GM18909 (cell line): ENCODE results near the gene COASY.

ENCODE experiments used
- ATAC-seq: cut with Tn5 transposase; IDR thresholded peaks from one replicate; pipeline ENCODE4 v1.9.1; 2021; ENCODE audit warnings: mild to moderate bottlenecking; ENCODE audit not compliant: unreplicated experiment, poor library complexity

The COASY gene

GRCh38 chr17:42568341-42569111, 6.6 kb downstream of the COASY start:
- ATAC-seq: no peak

DNA sequence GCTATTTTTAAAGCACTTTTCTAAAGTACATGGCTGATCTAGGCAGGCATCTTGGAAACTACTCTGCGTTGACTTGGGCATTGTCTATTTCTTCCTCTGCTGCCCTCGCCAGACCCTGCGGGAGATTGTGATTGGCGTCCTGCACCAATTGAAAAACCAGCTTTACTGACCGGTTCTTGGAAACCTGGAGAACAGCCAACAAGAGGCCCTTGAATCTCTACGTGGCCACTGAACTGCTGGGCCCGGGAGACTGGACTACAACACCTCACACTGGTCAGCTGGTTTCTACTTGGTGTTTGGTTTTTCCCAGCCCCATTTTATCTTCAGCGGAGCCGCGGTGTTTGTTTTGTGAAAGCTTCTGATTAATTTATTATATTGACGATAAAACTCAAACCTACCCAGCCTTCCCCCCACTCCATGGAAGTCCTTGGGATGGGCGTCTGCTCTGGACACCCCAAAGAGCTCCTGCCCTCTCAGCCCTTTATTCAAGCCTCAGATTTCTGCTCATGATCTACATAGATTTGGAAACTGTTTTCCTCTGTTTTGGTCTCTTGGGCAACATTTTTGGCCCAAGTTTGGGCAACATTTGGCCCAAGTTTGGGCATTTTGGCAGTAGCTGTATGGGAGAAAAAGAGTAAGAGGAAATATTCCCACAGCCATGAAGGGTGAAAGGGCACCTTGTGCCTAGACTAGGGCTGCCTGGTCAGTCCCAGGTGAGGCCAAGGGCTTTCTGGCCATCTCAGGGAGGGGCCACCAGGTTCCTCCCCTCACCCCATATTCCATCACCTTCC, 9.7 kb downstream of the COASY start:
- no peak for ATAC-seq

DNA sequence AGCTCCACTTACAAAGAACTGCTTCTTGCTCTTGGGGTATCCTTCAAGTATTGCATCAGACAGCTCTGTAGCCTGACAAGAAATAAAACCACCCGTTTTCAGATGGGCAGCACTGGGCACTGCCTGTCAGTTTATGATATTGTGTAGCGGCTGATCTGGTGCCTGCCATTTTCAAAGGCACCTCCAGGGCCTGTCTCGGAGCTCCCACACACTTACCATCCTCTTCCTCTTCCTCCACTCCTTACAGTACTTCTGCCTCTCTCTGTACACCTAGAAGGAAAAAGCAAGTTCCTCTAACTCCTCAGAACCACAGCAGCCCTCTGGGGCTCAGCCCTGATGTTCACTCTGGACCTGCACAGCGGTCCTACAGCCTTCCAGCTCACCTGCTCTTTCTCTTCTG, 11.1 kb downstream of the COASY start:
- ATAC-seq: no peak

DNA sequence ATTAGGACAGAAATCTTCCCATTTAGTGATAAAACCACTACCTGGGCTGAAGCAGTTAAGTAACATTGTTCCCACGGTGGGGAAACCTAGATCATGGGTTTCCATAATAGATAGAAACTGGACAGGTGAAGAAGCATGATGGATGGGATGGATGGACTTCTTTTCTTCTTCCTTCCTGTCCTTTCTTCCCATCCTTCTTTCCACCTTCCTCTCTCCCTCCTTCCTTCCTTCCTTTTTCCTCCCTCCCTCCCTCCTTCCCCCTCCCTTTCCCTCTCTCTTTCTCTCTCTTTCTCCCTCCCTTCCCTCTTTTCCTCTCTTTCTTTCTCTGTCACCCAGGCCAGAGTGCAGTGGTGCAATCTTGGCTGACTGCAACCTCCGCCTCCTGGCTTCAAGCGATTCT, 12.5 kb downstream of the COASY start:
- no peak for ATAC-seq

GRCh38 chr17:42577140-42577531, 15.2 kb downstream of the COASY start:
- ATAC-seq: no peak

GRCh38 chr17:42577532-42578281, 15.8 kb downstream of the COASY start, which contains the start of gene PSMC3IP:
PSMC3IP (minus strand) TSS chr17:42577729; CDS start chr17:42577686, 43 bp downstream.
- ATAC-seq: peak; percentile 64

DNA sequence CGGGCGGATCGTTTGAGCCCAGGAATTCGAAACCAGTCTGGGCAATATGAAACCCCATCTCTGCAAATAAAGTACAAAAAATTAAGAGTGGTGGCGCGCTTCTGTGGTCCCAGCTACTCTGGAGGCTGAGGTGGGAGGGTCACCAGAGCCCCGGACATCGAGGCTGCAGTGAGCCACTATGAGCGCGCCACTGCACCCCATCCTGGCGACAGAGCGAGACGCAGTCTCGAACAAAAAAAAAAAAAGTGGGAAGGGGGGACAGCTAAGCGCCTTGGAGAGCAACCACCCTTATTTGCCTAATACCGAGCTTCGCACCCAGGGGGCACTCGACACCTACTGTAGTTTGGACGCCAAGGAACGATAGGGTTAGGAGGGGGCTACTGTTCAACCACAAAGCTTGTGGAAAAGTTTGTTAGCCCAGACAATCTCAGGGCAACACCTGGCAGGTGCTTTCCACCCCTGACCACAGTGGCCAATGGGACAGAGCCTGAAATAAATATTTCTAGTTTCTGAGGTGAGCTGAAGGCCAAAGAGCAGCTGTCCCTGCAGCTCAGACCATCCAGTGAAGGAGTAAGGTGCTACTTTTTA, 16.4 kb downstream of the COASY start:
- peak; percentile 60 for ATAC-seq

- ATAC-seq: no peak
Observed at GRCh38 chr17:42579794-42580551, 18.0 kb downstream of the COASY start.

DNA sequence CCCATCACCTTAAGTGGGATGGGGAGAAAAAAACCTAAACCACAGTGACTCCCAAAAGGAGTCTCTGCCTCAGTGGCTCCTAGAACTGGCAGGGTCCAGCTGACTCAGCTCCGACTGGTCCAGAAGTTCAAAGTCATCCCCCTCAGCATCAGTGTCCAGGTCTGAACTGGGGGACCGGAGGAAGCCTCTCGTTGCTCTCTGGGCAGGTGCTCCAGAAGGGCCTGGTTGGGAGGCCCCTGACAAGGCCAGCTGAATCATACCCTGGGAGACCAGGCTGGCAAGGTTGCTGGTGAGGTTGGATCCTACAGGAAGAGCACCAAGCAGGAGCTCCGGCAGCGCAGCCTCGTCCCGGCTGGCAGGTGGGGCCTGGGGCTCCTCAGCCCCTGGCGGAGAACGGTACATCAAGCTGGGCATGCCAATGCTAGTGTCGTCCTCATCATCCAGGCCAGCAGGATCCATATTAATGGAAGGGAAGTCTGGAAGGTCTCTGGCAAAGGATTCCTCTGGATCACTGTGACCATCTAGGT, 19.9 kb downstream of the COASY start:
- ATAC-seq: no peak

- ATAC-seq: no peak
Observed at GRCh38 chr17:42584880-42585279, 22.9 kb downstream of the COASY start.

GRCh38 chr17:42585353-42585752, 23.4 kb downstream of the COASY start:
- no peak for ATAC-seq

GRCh38 chr17:42586514-42587230, 24.7 kb downstream of the COASY start:
- no peak for ATAC-seq

DNA sequence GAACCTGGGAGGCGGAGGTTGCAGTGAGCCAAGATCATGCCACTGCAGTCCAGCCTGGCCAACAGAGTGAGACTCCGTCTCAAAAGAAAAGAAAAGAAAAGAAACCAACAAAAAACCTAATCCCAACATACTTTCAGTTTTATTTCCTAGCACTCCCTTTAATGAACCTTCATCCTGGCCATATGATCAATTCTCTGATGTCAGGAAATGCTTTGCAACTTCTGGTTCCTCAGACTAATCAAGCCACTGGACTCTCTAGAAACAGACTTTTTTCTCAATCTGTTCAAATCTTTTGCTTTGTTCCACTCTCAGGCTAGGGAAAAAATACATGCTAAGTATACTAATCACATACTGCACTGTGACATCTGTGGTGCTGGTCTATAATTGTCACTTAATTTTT, 28.9 kb downstream of the COASY start:
- no peak for ATAC-seq

DNA sequence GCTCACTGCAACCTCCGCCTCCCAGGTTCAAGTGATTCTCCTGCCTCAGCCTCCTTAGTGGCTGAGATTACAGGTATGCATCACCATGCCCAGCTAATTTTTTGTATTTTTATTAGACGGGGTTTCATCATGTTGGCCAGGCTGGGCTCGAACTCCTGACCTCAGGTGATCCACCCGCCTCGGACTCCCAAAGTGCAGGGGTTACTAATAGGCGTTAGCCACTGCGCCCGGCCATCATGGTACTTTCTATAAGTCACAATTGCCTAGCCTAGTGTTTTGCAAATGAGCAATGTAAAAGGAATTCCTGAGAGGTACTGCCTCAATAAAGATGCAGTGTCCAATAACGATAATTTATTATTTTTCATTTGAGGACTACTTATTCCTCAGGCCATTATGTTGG, 29.5 kb downstream of the COASY start:
- no peak for ATAC-seq

GRCh38 chr17:42596386-42596785, 34.4 kb downstream of the COASY start:
- ATAC-seq: no peak

GRCh38 chr17:42598905-42599304, 37.0 kb downstream of the COASY start:
- no peak for ATAC-seq

- ATAC-seq: no peak
Observed at GRCh38 chr17:42603318-42603717, 41.4 kb downstream of the COASY start.

- no peak for ATAC-seq
Observed at GRCh38 chr17:42607769-42608168, 45.8 kb downstream of the COASY start.
